BLaER1 treated with 17β-estradiol and CSF1 and Interleukin-3, amounts not matched to agents 10 nM and 100 nM (cell line): ENCODE results near the gene HMSD.
"Not testable (repeated sequence)": the region's sequence is repeated elsewhere in the genome, so short reads cannot be mapped to it uniquely, and the experiment has no call there.

Experiments used
- H3K27ac ChIP-seq, 11 experiments: shearing (Covaris generic); formaldehyde crosslinking; 2 replicates each; pipeline ENCODE4 v1.8.1; 2022
- H3K27me3 ChIP-seq, 11 experiments: shearing (Covaris generic); formaldehyde crosslinking; 2 replicates each; pipeline ENCODE4 v1.8.1; 2022
- H3K36me3 ChIP-seq, 11 experiments: shearing (Covaris generic); formaldehyde crosslinking; 2 replicates each; pipeline ENCODE4 v1.8.1; 2022
- H3K4me1 ChIP-seq, 10 experiments: shearing (Covaris generic); formaldehyde crosslinking; 2 replicates each; pipeline ENCODE4 v1.8.1; 2022
- H3K4me2 ChIP-seq, 11 experiments: shearing (Covaris generic); formaldehyde crosslinking; 2 replicates each; pipeline ENCODE4 v1.8.1; 2022
- H3K4me3 ChIP-seq, 10 experiments: shearing (Covaris generic); formaldehyde crosslinking; 2 replicates each; pipeline ENCODE4 v1.8.1; 2022
- H3K9ac ChIP-seq, 11 experiments: shearing (Covaris generic); formaldehyde crosslinking; 2 replicates each; pipeline ENCODE4 v1.8.1; 2022
- H3K9me3 ChIP-seq, 11 experiments: shearing (Covaris generic); formaldehyde crosslinking; replicated peaks in 1 of 11; 2 replicates each; pipeline ENCODE4 v1.8.1; 2022
- H4K20me1 ChIP-seq, 11 experiments: shearing (Covaris generic); formaldehyde crosslinking; 2 replicates each; pipeline ENCODE4 v1.8.1; 2022
- Cebpa-rat ChIP-seq, 11 experiments: shearing (Covaris generic); IDR thresholded peaks; 2 replicates each; pipeline ENCODE4 v1.8.1; 2022

The HMSD gene

GRCh38 chr18:63922049-63922448, 27.1 kb upstream of the HMSD start:
- no peak overlapping the region for H3K4me3 ChIP-seq
- no peak overlapping the region for H3K9ac ChIP-seq
- H3K27ac ChIP-seq = no peak overlapping the region
- no peaks in the 10 kb centered on the region for H3K36me3 ChIP-seq
- no peak overlapping the region for H3K4me2 ChIP-seq
- H3K27me3 ChIP-seq = no peaks in the 10 kb centered on the region
- no peaks in the 10 kb centered on the region for H4K20me1 ChIP-seq
- peaks cover 0 to 9% (median 5%) of the 10 kb centered on the region in 10 experiments; a peak in 8 of 20 replicates for H3K4me1 ChIP-seq
- no peak for TF ChIP-seq Cebpa-rat (IDR thresholded peaks at IDR 0.05)
- no peaks in the 10 kb centered on the region for H3K9me3 ChIP-seq

GRCh38 chr18:63924551-63924950, 24.6 kb upstream of the HMSD start:
- TF ChIP-seq Cebpa-rat (IDR thresholded peaks at IDR 0.05) = no peak
- H3K4me1 ChIP-seq = peaks cover 0 to 22% (median 7%) of the 10 kb centered on the region in 10 experiments; a peak in 12 of 20 replicates
- H3K36me3 ChIP-seq = no peaks in the 10 kb centered on the region
- H3K4me3 ChIP-seq = no peak overlapping the region
- H3K4me2 ChIP-seq = no peak overlapping the region
- H3K9me3 ChIP-seq = no peaks in the 10 kb centered on the region
- H3K27me3 ChIP-seq = no peaks in the 10 kb centered on the region
- H3K9ac ChIP-seq = no peak overlapping the region
- no peak overlapping the region for H3K27ac ChIP-seq
- no peaks in the 10 kb centered on the region for H4K20me1 ChIP-seq

GRCh38 chr18:63928331-63928730, 20.8 kb upstream of the HMSD start:
- peaks cover 0 to 22% (median 6%) of the 10 kb centered on the region in 10 experiments; a peak in 11 of 20 replicates for H3K4me1 ChIP-seq
- no peak overlapping the region for H3K4me3 ChIP-seq
- peak overlapping the region in 2 of 11 experiments; percentile 7 to 33; a peak in 1 of 22 replicates for H3K27ac ChIP-seq
- H3K9me3 ChIP-seq = no peaks in the 10 kb centered on the region
- H3K27me3 ChIP-seq = no peaks in the 10 kb centered on the region
- H3K9ac ChIP-seq = no peak overlapping the region
- TF ChIP-seq Cebpa-rat (IDR thresholded peaks at IDR 0.05) = no peak
- no peaks in the 10 kb centered on the region for H4K20me1 ChIP-seq
- H3K4me2 ChIP-seq = peak overlapping the region in 7 of 11 experiments; percentile 10 to 58 (median 45); a peak in 9 of 22 replicates
- H3K36me3 ChIP-seq = no peaks in the 10 kb centered on the region

GRCh38 chr18:63929369-63929768, 19.7 kb upstream of the HMSD start:
- not testable (repeated sequence) for H4K20me1 ChIP-seq, H3K9ac ChIP-seq, H3K27ac ChIP-seq, H3K36me3 ChIP-seq, H3K27me3 ChIP-seq, H3K4me3 ChIP-seq, H3K4me2 ChIP-seq, H3K9me3 ChIP-seq
- H3K4me1 ChIP-seq = peaks cover 0 to 22% (median 6%) of the 10 kb centered on the region in 10 experiments; a peak in 11 of 20 replicates

- H3K27ac ChIP-seq = no peak overlapping the region
- no peaks in the 10 kb centered on the region for H3K36me3 ChIP-seq
- no peak overlapping the region for H3K4me2 ChIP-seq
- H3K9ac ChIP-seq = no peak overlapping the region
- H3K4me1 ChIP-seq = peaks cover 0 to 22% (median 6%) of the 10 kb centered on the region in 10 experiments; a peak in 12 of 20 replicates
- H3K27me3 ChIP-seq = no peaks in the 10 kb centered on the region
- no peak for TF ChIP-seq Cebpa-rat (IDR thresholded peaks at IDR 0.05)
- H3K4me3 ChIP-seq = no peak overlapping the region
- H3K9me3 ChIP-seq = no peaks in the 10 kb centered on the region
- H4K20me1 ChIP-seq = no peaks in the 10 kb centered on the region
Observed at GRCh38 chr18:63930773-63931354, 18.2 kb upstream of the HMSD start.

- Histone ChIP-seq H3K9ac (peak overlapping the region in 10 of 11 experiments; percentile 37 to 71 (median 61); a peak in 19 of 22 replicates), H3K9me3 (peaks cover 0 to 10% (median 0%) of the 10 kb centered on the region in 11 experiments; a peak in 6 of 22 replicates), H3K4me2 (peak overlapping the region; percentile 59 to 82 (median 76)), H3K27me3 (peaks cover 0 to 11% (median 6%) of the 10 kb centered on the region in 11 experiments; a peak in 9 of 22 replicates), H3K4me1 (peaks cover 0 to 8% (median 2%) of the 10 kb centered on the region in 10 experiments; a peak in 5 of 20 replicates), H3K36me3 (no peaks in the 10 kb centered on the region), H4K20me1 (no peaks in the 10 kb centered on the region), H3K4me3 (peak overlapping the region; percentile 49 to 71 (median 63)), H3K27ac (peak overlapping the region in 5 of 11 experiments; percentile 2 to 50 (median 44); a peak in 6 of 22 replicates)
- no peak for TF ChIP-seq Cebpa-rat (IDR thresholded peaks at IDR 0.05)
Observed at GRCh38 chr18:63936156-63936931, 12.8 kb upstream of the HMSD start.

GRCh38 chr18:63936932-63937393, 12.1 kb upstream of the HMSD start:
- H3K4me3 ChIP-seq = peak overlapping the region; percentile 49 to 71 (median 63)
- peaks cover 0 to 10% (median 0%) of the 10 kb centered on the region in 11 experiments; a peak in 6 of 22 replicates for H3K9me3 ChIP-seq
- H3K4me1 ChIP-seq = peaks cover 0 to 8% (median 2%) of the 10 kb centered on the region in 10 experiments; a peak in 5 of 20 replicates
- no peaks in the 10 kb centered on the region for H4K20me1 ChIP-seq
- H3K27me3 ChIP-seq = peaks cover 0 to 11% (median 6%) of the 10 kb centered on the region in 11 experiments; a peak in 9 of 22 replicates
- H3K9ac ChIP-seq = peak overlapping the region in 8 of 11 experiments; percentile 37 to 71 (median 60); a peak in 14 of 22 replicates
- TF ChIP-seq Cebpa-rat (IDR thresholded peaks at IDR 0.05) = no peak
- peak overlapping the region in 4 of 11 experiments; percentile 18 to 50 (median 46); a peak in 6 of 22 replicates for H3K27ac ChIP-seq
- H3K4me2 ChIP-seq = peak overlapping the region; percentile 59 to 82 (median 76)
- H3K36me3 ChIP-seq = no peaks in the 10 kb centered on the region

GRCh38 chr18:63940008-63940407, 9.1 kb upstream of the HMSD start:
- Histone ChIP-seq H3K27me3 (peaks cover 0 to 11% (median 6%) of the 10 kb centered on the region in 11 experiments; a peak in 9 of 22 replicates), H3K4me3 (no peak overlapping the region), H3K36me3 (no peaks in the 10 kb centered on the region), H3K4me2 (no peak overlapping the region), H3K4me1 (peaks cover 0 to 8% (median 2%) of the 10 kb centered on the region in 10 experiments; a peak in 5 of 20 replicates), H4K20me1 (no peaks in the 10 kb centered on the region), H3K9me3 (peaks cover under 1 to 11% (median under 1%) of the 10 kb centered on the region in 11 experiments; a peak in 15 of 22 replicates), H3K27ac (no peak overlapping the region), H3K9ac (no peak overlapping the region)
- TF ChIP-seq Cebpa-rat (IDR thresholded peaks at IDR 0.05) = no peak

GRCh38 chr18:63940543-63941050, 8.5 kb upstream of the HMSD start:
- not testable (repeated sequence) for H4K20me1 ChIP-seq, H3K4me1 ChIP-seq, H3K36me3 ChIP-seq, H3K4me2 ChIP-seq, H3K27ac ChIP-seq, H3K9ac ChIP-seq, H3K4me3 ChIP-seq
- H3K9me3 ChIP-seq = peaks cover 6 to 16% (median 6%) of the 10 kb centered on the region in 11 experiments; a peak in 20 of 22 replicates
- peaks cover 0 to 11% (median 6%) of the 10 kb centered on the region in 11 experiments; a peak in 9 of 22 replicates for H3K27me3 ChIP-seq
